HG03280 (cell line): Measurements from ENCODE around the gene PTPRD.

Source experiments
- ATAC-seq: cut with Tn5 transposase; IDR thresholded peaks from one replicate; pipeline ENCODE4 v1.9.1; 2021; ENCODE audit warnings: mild to moderate bottlenecking, moderate library complexity; ENCODE audit not compliant: unreplicated experiment

Gene PTPRD

DNA sequence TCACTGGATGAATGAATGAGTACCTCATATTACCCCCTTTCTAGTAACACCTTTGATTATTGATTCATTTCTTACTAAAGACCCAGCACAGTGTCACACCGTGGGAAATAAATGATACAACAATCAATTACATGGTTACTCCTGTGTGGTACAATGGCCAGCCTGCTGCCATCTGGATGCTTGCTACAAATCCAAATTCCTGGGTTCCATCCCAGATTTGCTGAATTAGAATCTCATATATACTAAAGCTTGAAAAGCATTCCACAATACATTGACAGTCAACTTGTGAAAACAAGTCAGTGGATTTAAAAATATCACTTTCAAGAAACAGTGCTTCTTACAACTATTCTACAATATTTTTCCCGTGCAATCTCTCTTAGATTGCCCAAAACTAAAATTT lies 989.3 kb downstream of the PTPRD start:
- no peak for ATAC-seq

DNA sequence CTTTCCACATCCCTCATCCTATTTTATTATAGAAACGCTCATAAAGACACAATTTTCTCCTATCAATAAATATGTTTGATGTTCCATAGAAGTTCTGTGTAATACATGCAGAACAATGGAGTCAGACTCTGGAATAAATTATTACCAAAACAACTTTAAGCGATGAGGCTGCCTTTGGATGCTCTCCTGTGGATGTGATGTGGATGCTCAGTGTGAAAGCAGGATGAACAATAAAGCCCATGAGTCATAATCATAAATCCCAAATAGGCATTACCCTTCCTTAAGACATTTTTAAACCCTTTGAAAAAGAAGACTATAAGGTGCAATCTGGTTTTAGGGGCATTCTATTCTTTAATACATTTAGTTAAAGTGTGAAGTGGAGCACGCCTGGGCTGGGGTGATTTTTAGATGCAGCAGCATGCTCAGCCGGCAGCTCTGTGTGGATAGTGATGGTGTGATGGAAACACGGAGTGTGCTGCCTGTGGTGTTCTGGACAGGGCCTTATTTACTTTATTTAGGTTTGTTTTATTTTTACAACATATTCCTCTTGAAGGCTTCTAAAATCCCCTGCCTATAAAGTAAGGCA lies 991.4 kb downstream of the PTPRD start:
- no peak for ATAC-seq

DNA sequence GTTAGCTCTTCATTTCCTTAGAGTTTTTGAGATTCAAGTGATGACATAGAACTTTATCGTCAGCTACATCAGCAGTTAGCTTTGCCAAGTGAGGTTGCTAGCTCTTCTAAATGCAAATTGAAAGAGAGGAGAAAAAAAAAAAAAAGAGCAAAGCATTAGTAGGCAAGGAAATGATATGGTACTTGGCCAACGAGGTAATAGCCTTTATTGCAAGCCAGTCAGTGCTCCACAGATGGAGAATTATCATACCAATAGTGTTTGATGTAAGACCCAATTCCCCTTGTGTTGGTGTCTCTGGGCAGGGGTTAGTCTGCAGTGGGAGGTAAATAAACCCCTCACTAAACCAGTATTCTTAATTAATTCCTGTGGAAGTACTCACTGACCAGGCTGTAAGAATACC lies 992.1 kb downstream of the PTPRD start:
- ATAC-seq, result no peak

DNA sequence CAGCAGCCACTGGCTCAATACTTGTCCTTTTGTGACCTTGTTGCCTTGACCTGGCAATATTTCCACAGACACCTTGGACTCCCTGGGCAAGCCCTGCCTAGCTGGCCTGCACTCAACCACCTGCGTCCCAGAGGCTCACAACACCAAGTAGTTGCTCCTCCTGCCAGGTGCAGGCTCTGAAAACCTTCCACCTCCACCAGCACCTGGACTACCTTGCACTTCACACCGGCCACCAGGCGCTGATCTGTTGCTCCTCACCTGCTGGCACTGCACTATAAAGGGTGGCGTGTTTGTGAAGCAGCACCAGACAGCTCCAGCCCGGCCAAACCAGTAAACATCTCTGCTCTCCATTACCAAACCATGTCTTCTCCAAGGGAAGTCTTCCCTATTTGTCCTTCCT lies 997.7 kb downstream of the PTPRD start:
- no peak for ATAC-seq

DNA sequence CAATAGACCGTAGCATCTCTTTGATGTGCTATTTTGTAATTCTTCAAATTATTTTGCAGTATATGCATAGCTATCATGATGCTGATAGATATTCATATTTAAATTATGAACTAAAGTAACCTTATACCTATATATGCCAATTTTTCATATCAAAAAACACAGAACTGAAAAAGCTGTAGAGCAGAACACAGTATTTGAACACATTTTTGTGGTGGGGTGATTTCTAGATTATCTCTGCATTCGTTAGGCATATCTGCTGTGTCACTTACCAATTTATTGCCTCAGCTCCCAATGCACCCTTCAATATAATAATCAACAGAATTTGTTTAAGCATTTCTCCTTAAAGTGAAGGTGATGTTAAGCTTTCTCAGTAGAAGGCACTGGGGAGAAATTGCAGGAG lies 998.2 kb downstream of the PTPRD start:
- no peak for ATAC-seq

GRCh38 chr9:9612755-9613154 lies 1000.0 kb downstream of the PTPRD start:
- ATAC-seq, result peak; percentile 45

- peak; percentile 84 for ATAC-seq
Measured at GRCh38 chr9:9612270-9612669, 1000.5 kb downstream of the PTPRD start.

DNA sequence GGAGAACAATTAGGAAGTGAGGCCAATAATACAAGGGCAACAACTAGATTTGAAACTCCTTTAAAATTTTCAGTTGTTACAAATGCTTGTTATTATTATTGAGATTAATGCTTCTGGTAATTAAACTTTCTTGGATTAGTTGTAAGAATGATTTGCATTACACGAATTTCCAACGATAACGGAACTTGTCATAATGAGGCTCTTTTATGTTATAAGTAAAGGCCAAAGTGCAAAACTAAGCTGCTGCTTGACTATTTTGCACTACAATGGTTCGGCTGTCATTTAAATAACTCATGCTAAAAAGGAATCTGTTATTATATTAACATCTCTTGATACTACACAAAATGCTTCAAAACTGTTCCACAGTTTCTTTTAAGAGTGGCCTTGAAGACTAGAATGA lies 1007.1 kb downstream of the PTPRD start:
- no peak for ATAC-seq

- no peak for ATAC-seq
Measured at GRCh38 chr9:9603345-9603744, 1009.5 kb downstream of the PTPRD start.

DNA sequence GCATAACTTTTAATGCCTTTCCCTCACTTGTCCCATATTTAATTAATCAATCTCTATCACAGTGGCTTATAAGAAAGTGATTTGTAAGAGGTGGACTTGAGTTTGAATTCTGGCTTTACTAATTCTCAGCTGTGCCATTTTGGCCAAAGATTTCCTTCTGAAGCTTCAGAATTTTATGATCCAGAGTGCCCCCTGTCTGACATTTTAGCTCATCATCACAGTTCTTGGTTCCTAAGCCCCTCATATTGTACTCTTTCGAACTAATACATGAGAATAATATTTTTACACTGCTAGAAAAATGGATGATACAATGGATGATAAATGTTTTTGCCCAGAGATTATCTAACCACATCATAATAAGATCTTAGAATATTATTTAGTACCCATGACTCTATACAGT lies 1014.1 kb downstream of the PTPRD start:
- no peak for ATAC-seq

GRCh38 chr9:9592104-9592503 lies 1020.7 kb downstream of the PTPRD start:
- no peak for ATAC-seq

DNA sequence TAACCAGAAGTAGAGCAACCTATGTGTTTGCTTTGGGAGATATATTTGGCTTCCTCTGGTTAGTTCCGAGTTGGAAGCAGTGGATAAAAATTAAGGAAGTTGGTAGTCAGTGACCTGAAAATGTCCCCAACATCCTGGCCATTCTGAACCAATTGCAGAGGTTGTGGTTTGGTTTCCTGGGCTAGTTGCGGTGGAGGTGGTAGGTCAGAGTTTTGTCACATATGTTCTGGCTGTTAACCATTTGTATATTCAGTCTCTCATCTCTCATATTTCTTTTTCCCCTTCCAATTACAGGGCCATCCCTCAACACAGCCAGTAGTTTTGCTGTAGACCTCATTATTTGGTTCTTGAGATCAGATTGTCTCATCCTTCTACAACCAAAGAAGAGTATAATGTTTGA lies 1026.9 kb downstream of the PTPRD start:
- ATAC-seq, result no peak

DNA sequence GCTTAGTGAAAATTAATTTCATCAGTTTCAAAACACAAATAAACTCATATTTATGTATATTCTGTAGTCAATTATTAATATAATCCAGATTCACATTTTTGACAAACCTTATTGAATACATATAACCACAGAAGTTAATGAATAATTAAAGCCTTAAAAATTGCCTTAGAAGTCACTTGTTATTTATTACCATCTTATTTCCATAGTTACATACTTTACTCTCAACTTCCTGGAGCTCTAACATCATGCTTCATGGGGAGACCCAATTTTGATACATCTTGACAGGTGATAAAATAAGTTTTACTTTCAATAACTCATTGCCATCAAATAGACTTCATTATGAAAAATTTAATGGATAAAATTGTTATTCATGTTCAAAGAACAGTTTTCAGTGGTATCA lies 1038.7 kb downstream of the PTPRD start:
- ATAC-seq, result no peak

GRCh38 chr9:9565700-9566099 lies 1047.1 kb downstream of the PTPRD start:
- no peak for ATAC-seq

DNA sequence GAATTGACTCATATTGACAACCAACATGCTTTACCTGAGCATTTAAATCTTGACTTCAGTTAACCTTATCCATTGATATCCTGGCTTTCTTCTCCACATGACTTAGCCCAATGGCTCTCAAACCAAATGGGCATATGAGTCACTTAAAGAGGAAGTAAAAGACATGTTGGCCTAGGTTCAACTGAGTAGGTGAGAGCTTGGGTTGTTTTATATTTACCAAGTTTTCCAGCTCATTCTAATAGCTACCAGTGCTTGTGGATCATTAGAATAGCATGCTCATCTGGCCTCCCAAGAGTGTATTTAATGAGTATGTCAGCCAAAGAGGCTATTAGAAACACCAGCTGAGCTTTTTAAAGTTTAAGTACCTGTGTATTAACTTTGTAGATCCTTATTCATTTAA lies 1049.0 kb downstream of the PTPRD start:
- ATAC-seq, result no peak

- ATAC-seq, result no peak
Measured at GRCh38 chr9:9560382-9561035, 1052.3 kb downstream of the PTPRD start.

GRCh38 chr9:9558907-9559306 lies 1053.9 kb downstream of the PTPRD start:
- ATAC-seq, result no peak

- ATAC-seq, result no peak
Measured at GRCh38 chr9:9557804-9558334, 1054.9 kb downstream of the PTPRD start.

- no peak for ATAC-seq
Measured at GRCh38 chr9:9556865-9557803, 1055.7 kb downstream of the PTPRD start.

DNA sequence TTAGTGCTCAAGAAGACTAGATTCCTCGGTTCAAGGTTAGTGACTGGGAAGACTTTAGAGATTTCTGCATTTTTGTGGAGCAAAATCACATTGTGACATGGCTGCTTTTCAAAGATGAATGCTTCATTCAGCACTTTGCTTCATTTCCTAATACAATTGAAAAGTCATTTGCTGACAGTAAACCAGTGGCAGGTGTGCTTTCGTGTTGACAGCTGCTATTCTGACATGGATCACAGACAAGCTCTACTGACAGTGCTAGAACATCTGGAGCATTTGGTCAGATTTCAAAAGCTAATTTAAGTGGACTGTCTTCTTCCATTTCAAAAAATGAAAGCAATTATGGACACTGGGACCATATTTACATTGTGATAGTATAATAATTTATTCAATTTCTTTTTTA lies 1060.1 kb downstream of the PTPRD start:
- no peak for ATAC-seq

DNA sequence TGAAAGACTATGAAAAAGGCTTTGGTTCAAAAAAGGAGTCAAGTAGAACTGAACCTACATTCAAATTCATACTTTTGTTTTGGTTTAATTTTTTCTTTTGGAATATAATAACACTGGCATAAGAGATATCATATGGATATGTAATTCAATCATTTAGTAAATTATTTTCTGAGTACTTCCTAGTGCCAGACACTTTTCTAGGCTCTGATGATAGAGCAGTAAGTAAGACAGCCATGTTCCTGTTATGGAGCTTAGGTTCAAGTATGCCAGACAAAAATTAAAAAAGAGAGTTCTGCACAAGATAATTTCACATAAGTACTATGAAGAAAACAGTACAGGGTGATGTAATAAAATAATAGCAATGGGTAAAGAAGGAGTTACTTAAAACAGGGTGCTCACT lies 1074.0 kb downstream of the PTPRD start:
- no peak for ATAC-seq

DNA sequence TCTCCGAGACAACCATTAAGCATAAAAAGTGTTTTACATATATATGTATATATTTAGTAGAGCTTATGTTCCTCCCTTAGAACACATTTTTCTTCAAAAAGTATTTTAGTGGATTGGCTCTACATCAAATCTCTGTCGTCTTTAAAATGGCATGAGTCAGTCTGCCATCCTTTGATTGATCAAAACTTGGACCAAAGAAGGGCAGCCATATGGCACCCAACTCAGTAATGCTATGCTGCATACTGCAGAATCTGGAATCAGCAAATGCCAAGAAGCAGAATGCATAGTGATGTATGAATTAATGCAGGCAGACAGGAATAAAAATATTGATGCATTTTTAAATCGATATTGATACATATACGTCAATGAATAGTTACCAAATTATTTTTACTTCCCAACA lies 1074.4 kb downstream of the PTPRD start:
- no peak for ATAC-seq
